ENCODE data around the gene HSD11B1.

HSD11B1 gene

GRCh38 chr1:209748620-209749019 is 44.0 kb downstream of the HSD11B1 start:
- TF ChIP-seq, protein P1, sequence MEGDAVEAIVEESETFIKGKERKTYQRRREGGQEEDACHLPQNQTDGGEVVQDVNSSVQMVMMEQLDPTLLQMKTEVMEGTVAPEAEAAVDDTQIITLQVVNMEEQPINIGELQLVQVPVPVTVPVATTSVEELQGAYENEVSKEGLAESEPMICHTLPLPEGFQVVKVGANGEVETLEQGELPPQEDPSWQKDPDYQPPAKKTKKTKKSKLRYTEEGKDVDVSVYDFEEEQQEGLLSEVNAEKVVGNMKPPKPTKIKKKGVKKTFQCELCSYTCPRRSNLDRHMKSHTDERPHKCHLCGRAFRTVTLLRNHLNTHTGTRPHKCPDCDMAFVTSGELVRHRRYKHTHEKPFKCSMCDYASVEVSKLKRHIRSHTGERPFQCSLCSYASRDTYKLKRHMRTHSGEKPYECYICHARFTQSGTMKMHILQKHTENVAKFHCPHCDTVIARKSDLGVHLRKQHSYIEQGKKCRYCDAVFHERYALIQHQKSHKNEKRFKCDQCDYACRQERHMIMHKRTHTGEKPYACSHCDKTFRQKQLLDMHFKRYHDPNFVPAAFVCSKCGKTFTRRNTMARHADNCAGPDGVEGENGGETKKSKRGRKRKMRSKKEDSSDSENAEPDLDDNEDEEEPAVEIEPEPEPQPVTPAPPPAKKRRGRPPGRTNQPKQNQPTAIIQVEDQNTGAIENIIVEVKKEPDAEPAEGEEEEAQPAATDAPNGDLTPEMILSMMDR (IDR thresholded peaks at IDR 0.05; ENCODE audit: low read depth, low read length, missing control alignments), result no peak
- DNase-seq (ENCODE audit: low read depth), result no peak
- no peak overlapping the region for H3K4me3 ChIP-seq (ENCODE audit: low read depth, low read length)
- in situ Hi-C loops (cut with HindIII; ENCODE audit: low sequenced_read_pairs), result no loop called here

GRCh38 chr1:209749205-209749604 is 44.6 kb downstream of the HSD11B1 start:
- no peak for DNase-seq (ENCODE audit: low read depth)
- in situ Hi-C loops (cut with HindIII; ENCODE audit: low sequenced_read_pairs), result no loop called here
- H3K4me3 ChIP-seq (ENCODE audit: low read depth, low read length), result no peak overlapping the region
- TF ChIP-seq, protein P1 (IDR thresholded peaks at IDR 0.05; ENCODE audit: low read depth, low read length, missing control alignments), result no peak

DNA sequence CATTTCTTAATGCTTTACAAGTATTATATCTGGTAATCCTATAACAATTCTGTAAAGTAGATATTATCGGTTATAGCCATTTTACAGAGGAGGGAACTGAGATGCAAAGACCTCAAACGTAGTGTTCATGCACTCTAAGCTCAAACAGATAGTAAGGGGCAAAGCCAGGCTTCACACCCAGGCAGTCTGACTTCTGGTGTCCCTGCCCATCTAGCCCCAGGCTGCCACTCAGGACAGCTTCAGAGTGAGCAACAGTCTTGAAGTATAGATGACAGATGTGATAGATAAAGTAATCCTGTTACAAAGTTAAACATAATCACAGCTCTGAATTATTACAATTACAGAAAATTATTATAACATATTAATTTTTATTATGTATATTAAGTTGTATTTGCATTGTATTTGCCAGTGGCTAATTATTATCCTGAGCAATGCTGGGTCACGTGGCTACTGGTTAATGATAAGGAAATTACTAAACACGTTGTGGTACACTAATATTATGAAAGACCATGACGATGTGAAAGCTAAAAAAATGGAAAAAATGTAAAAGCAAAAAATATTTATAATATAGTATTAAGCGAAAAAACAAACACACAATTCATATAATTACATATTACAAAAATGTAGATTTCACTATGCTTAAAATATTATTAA is 45.2 kb downstream of the HSD11B1 start:
- TF ChIP-seq, protein P1 (IDR thresholded peaks at IDR 0.05; ENCODE audit: low read depth, low read length, missing control alignments), result no peak
- DNase-seq (ENCODE audit: low read depth), result no peak
- in situ Hi-C loops (cut with HindIII; ENCODE audit: low sequenced_read_pairs), result no loop called here
- H3K4me3 ChIP-seq (ENCODE audit: low read depth, low read length), result no peak overlapping the region

- in situ Hi-C loops (cut with HindIII; ENCODE audit: low sequenced_read_pairs), result no loop called here
- H3K4me3 ChIP-seq (ENCODE audit: low read depth, low read length), result no peak overlapping the region
- DNase-seq (ENCODE audit: low read depth), result no peak
- TF ChIP-seq, protein P1 (IDR thresholded peaks at IDR 0.05; ENCODE audit: low read depth, low read length, missing control alignments), result no peak
Observed at GRCh38 chr1:209751627-209752231, 47.1 kb downstream of the HSD11B1 start.

DNA sequence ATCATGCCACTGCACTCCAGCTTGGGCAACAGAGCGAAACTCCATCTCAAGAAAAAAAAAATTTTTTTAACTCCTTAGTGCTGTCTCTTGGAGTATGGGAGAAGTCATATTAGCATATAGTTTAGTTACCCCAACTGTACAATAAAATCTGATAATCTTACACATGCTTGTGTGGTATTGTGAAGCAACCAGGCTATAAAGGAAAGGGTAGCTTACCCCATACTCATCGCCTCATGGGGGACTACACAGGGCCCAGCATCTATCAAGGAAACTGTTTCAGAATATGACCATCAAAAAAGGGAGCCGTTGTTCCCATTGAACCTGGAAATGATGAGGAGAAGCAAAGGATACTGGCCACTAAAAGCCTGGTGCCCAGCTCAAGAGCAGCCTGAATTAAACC is 48.2 kb downstream of the HSD11B1 start:
- TF ChIP-seq, protein P1 (IDR thresholded peaks at IDR 0.05; ENCODE audit: low read depth, low read length, missing control alignments), result no peak
- no peak overlapping the region for H3K4me3 ChIP-seq (ENCODE audit: low read depth, low read length)
- DNase-seq (ENCODE audit: low read depth), result no peak
- in situ Hi-C loops (cut with HindIII; ENCODE audit: low sequenced_read_pairs), result no loop called here

DNA sequence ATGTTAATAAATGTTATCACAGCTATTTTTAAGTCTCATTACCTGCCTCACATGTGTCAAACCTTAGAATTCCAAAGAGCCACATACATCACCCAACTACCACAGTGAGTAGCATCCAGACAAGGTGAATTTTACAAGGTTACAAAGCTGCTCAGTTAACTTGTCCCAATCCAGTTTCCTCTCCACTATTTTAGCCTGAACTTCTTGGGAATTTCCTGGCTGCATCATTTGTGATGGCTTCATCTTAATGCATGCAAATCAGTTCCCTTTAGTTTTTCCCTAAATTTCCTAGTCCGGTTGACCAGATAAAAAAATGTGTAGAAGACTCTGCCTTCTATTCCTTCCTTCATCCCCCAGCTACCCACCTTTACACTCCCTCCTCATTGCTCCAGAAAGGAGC is 50.6 kb downstream of the HSD11B1 start:
- H3K4me3 ChIP-seq (ENCODE audit: low read depth, low read length), result no peak overlapping the region
- TF ChIP-seq, protein P1 (IDR thresholded peaks at IDR 0.05; ENCODE audit: low read depth, low read length, missing control alignments), result no peak
- in situ Hi-C loops (cut with HindIII; ENCODE audit: low sequenced_read_pairs), result no loop called here
- DNase-seq (ENCODE audit: low read depth), result no peak

All from astrocyte of the cerebellum (primary cell).